Endothelial cell (in vitro differentiated cells): ENCODE measurements around the gene HAPLN2. TPM values are rescaled to one million over a fixed set of nuclear protein-coding genes. Genes with fewer than 3 reads are reported as not detected.

Experiments used
- DNase-seq: peaks from one replicate; pipeline ENCODE4 v3.0.0; 2021; ENCODE audit warnings: low spot score
- H3K27ac Mint-ChIP-seq: one replicate; pipeline ENCODE4 v1.8.0; 2021; ENCODE audit warnings: mixed read lengths, inconsistent platforms; ENCODE audit not compliant: unreplicated experiment
- H3K27me3 Mint-ChIP-seq: one replicate; pipeline ENCODE4 v1.8.0; 2021; ENCODE audit warnings: mild to moderate bottlenecking, moderate library complexity, mixed read lengths, inconsistent platforms; ENCODE audit not compliant: unreplicated experiment
- H3K36me3 Mint-ChIP-seq: one replicate; pipeline ENCODE4 v1.8.0; 2021; ENCODE audit warnings: mild to moderate bottlenecking, low read depth, mixed read lengths, inconsistent platforms; ENCODE audit not compliant: unreplicated experiment
- H3K4me1 Mint-ChIP-seq: one replicate; pipeline ENCODE4 v1.8.0; 2021; ENCODE audit warnings: mild to moderate bottlenecking, mixed read lengths, inconsistent platforms; ENCODE audit not compliant: unreplicated experiment
- H3K4me3 Mint-ChIP-seq: one replicate; pipeline ENCODE4 v1.8.0; 2021; ENCODE audit warnings: mild to moderate bottlenecking, mixed read lengths, inconsistent platforms; ENCODE audit not compliant: unreplicated experiment
- H3K9me3 Mint-ChIP-seq: one replicate; pipeline ENCODE4 v1.8.0; 2021; ENCODE audit warnings: mixed read lengths, inconsistent platforms; ENCODE audit not compliant: unreplicated experiment
- total RNA-seq: library from RNA; stranded (reverse); fragmentation: NEBNext Ultra II Directional; extraction: Animal tissue kit (Norgen Biotek cat#: 25700); gene quantifications from one replicate; pipeline ENCODE4 v1.2.1, GENCODE V29; 2021; ENCODE audit not compliant: unreplicated experiment
- TF ChIP-seq, protein P1 (sequence below): fragments of 200-600 bp; sonication (generic); IDR thresholded peaks from one replicate; pipeline ENCODE4 v1.5.0; 2021; ENCODE audit warnings: antibody characterized with exemption; ENCODE audit not compliant: unreplicated experiment

The HAPLN2 gene
- total RNA-seq, 1 donor from 2014 or later, result 1.3 TPM

GRCh38 chr1:156581661-156582387, 37.4 kb upstream of the HAPLN2 start:
- Mint-ChIP-seq H3K27ac (no peak overlapping the region), H3K4me3 (no peak overlapping the region), H3K4me1 (peaks cover 7% of the 10 kb centered on the region)

DNA sequence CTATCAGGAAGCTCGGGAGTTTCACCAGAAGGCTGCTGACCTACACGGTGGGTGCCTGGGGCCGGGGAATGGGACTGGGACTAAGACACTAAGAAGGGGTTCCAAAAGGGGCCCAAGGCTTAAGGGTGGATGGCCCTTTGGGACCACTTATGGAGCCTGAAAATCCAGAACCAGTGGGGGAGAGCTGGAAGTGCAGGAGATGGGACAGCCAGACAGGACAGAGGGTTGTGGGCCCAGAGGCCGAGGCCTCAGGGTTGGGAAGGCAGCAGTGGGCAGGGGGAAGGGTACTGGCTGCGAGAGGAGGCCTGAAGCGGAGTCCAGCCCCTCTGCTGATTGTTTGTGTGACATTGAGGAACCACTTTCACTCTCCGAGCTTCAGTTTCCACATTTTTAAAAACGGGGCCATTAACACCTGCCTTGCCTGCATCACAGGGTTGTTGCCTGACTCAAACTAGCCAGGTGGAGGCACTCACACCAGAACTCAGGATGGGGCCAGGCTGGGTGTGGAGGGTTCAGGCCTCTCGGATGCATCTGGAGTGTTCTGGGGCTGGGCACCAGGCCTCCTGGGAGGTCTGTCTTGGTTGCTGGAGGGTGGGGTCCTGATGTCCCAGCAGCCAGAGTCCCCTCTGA, 36.7 kb upstream of the HAPLN2 start:
- Mint-ChIP-seq H3K36me3 (no peaks in the 10 kb centered on the region), H3K4me3 (no peak overlapping the region), H3K27me3 (peaks cover 12% of the 10 kb centered on the region), H3K9me3 (no peaks in the 10 kb centered on the region), H3K4me1 (peaks cover 7% of the 10 kb centered on the region), H3K27ac (no peak overlapping the region)
- DNase-seq, result no peak
- TF ChIP-seq, protein P1, sequence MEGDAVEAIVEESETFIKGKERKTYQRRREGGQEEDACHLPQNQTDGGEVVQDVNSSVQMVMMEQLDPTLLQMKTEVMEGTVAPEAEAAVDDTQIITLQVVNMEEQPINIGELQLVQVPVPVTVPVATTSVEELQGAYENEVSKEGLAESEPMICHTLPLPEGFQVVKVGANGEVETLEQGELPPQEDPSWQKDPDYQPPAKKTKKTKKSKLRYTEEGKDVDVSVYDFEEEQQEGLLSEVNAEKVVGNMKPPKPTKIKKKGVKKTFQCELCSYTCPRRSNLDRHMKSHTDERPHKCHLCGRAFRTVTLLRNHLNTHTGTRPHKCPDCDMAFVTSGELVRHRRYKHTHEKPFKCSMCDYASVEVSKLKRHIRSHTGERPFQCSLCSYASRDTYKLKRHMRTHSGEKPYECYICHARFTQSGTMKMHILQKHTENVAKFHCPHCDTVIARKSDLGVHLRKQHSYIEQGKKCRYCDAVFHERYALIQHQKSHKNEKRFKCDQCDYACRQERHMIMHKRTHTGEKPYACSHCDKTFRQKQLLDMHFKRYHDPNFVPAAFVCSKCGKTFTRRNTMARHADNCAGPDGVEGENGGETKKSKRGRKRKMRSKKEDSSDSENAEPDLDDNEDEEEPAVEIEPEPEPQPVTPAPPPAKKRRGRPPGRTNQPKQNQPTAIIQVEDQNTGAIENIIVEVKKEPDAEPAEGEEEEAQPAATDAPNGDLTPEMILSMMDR, result no peak

More at GRCh38 chr1:156581661-156582387, 37.4 kb upstream of the HAPLN2 start:
- peaks cover 12% of the 10 kb centered on the region for H3K27me3 Mint-ChIP-seq
- no peaks in the 10 kb centered on the region for H3K36me3 Mint-ChIP-seq
- TF ChIP-seq, protein P1, result no peak
- DNase-seq, result no peak
- no peaks in the 10 kb centered on the region for H3K9me3 Mint-ChIP-seq

DNA sequence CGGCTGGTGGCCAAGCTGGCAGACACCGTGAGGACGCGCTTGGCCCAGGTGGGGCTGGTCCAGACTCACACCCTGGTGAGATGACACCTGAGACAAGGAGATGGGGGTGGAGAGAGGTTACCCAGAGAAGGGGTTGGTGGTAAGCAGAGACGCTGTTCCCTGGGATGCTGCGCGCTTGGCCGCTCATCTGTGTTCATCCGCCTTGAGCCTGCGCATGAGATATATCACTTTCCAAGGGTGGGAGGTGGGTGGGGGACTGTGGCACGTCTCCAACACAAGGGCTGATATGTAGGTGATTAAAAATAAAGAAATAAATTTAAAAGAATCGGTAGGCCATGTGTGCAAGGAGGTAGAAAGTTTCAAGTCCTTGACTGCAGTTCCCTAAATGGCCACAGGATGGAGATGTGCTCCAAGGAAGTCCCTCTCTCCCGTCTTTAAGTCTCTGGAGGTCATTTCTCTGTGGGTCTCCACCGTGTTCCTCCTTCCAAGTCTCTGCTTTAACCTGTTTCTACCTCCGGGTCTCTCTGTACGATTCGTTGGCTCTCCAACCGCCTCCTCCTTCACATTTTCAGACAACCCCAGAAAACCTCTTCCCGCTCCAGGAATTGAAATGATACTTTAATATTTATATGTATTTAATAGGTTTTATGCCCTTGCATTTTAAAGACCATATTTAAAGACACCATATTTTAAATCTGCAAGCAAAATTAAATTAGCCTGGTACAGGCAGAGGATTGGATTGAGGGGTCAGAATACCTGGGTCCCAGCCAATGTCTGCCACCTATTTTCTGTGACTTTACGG, 35.2 kb upstream of the HAPLN2 start:
- Mint-ChIP-seq H3K27me3 (peaks cover 12% of the 10 kb centered on the region), H3K36me3 (no peaks in the 10 kb centered on the region), H3K9me3 (no peaks in the 10 kb centered on the region), H3K27ac (no peak overlapping the region), H3K4me3 (peak overlapping the region; percentile 65), H3K4me1 (peaks cover 14% of the 10 kb centered on the region)
- TF ChIP-seq, protein P1, result peak; percentile 86
- DNase-seq, result peak; percentile 76

GRCh38 chr1:156584813-156585212, 34.4 kb upstream of the HAPLN2 start:
- Mint-ChIP-seq H3K27ac (no peak overlapping the region), H3K4me1 (peaks cover 17% of the 10 kb centered on the region), H3K4me3 (no peak overlapping the region), H3K27me3 (peaks cover 12% of the 10 kb centered on the region), H3K9me3 (no peaks in the 10 kb centered on the region), H3K36me3 (no peaks in the 10 kb centered on the region)
- no peak for DNase-seq
- TF ChIP-seq, protein P1, result no peak
